Panc1 (cell line): ENCODE measurements around the gene GRM1.

Experiments used
- POLR2AphosphoS5 ChIP-seq: IDR thresholded peaks from 2 replicates; pipeline ENCODE4 v1.6.1; 2012; ENCODE audit warnings: mild to moderate bottlenecking, low read depth, low read length, moderate library complexity
- REST ChIP-seq, 2 experiments: IDR thresholded peaks; 2 replicates each; pipeline ENCODE4 v1.6.1; 2011 to 2012; ENCODE audit warnings: low read depth in 2 of 2, control low read depth in 1 of 2, low read length in 1 of 2, mild to moderate bottlenecking in 1 of 2, moderate library complexity in 1 of 2; ENCODE audit not compliant: insufficient read depth in 1 of 2
- SIN3A ChIP-seq: IDR thresholded peaks from 2 replicates; pipeline ENCODE4 v1.6.1; 2012; ENCODE audit warnings: low read depth, mild to moderate bottlenecking, low read length, moderate library complexity, borderline replicate concordance; ENCODE audit not compliant: insufficient read depth
- TCF7L2 ChIP-seq: IDR thresholded peaks from 2 replicates; pipeline ENCODE4 v1.6.1; 2011; ENCODE audit warnings: mild to moderate bottlenecking, low read depth, low read length, inconsistent platforms
- TF ChIP-seq, protein P1 (sequence below): fragments of 450-650 bp; IDR thresholded peaks from 2 replicates; pipeline ENCODE4 v1.5.1; 2017; ENCODE audit warnings: mild to moderate bottlenecking

DNA sequence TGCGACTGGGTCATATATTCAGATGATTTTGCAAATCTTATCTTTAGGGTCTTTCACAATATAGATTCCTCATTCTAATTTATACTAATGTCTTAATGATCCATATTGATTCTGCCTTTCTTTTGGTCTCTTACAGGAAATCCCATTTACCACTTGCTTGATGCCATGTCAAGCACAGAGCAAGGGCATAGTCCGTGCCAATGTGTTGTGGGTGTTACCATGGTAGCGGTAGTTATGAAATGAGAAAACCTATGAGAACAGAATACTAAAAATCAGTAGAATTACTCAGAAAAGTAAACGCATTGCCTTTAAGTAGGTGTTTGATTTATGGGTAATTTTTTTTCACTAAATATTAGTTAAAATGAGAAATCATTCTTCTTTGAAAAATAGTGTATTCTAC lies 360.9 kb downstream of the GRM1 start:
- TF ChIP-seq, protein P1, sequence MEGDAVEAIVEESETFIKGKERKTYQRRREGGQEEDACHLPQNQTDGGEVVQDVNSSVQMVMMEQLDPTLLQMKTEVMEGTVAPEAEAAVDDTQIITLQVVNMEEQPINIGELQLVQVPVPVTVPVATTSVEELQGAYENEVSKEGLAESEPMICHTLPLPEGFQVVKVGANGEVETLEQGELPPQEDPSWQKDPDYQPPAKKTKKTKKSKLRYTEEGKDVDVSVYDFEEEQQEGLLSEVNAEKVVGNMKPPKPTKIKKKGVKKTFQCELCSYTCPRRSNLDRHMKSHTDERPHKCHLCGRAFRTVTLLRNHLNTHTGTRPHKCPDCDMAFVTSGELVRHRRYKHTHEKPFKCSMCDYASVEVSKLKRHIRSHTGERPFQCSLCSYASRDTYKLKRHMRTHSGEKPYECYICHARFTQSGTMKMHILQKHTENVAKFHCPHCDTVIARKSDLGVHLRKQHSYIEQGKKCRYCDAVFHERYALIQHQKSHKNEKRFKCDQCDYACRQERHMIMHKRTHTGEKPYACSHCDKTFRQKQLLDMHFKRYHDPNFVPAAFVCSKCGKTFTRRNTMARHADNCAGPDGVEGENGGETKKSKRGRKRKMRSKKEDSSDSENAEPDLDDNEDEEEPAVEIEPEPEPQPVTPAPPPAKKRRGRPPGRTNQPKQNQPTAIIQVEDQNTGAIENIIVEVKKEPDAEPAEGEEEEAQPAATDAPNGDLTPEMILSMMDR, result no peak
- TF ChIP-seq POLR2AphosphoS5 (no peak), REST (IDR thresholded peaks at IDR 0.05; ENCODE audit: insufficient read depth in 1 of 2, low read depth in 2 of 2, low read length in 1 of 2) (no peak), SIN3A (no peak), TCF7L2 (no peak)
